Mucosa of stomach (tissue), 1 donor: ENCODE results near the gene VPS37C.
"Not testable (repeated sequence)": the region's sequence is repeated elsewhere in the genome, so short reads cannot be mapped to it uniquely, and the experiment has no call there.

Source experiments
- H3K27me3 ChIP-seq: one replicate; pipeline ENCODE4 v1.7.0; 2013; ENCODE audit warnings: mild to moderate bottlenecking, low read length; ENCODE audit not compliant: control insufficient read depth, insufficient read depth
- H3K36me3 ChIP-seq: one replicate; pipeline ENCODE4 v1.7.0; 2013; ENCODE audit warnings: low read length; ENCODE audit not compliant: control insufficient read depth, insufficient read depth
- H3K4me1 ChIP-seq: one replicate; pipeline ENCODE4 v1.7.0; 2013; ENCODE audit warnings: mild to moderate bottlenecking, low read length; ENCODE audit not compliant: control insufficient read depth, insufficient read depth
- H3K4me3 ChIP-seq: one replicate; pipeline ENCODE4 v1.7.0; 2013; ENCODE audit warnings: low read length
- H3K9ac ChIP-seq: one replicate; pipeline ENCODE4 v1.7.0; 2013; ENCODE audit warnings: mild to moderate bottlenecking, low read length, moderate library complexity
- H3K9me3 ChIP-seq: one replicate; pipeline ENCODE4 v1.7.0; 2013; ENCODE audit warnings: mild to moderate bottlenecking, low read length, moderate library complexity; ENCODE audit not compliant: control insufficient read depth
- donor health status: Pancreatic carcinoma.

Gene VPS37C

GRCh38 chr11:61194169-61194671, 33.0 kb upstream of the VPS37C start:
- Histone ChIP-seq H3K4me3 (no peak overlapping the region), H3K9me3 (no peaks in the 10 kb centered on the region), H3K4me1 (no peaks in the 10 kb centered on the region), H3K9ac (no peak overlapping the region), H3K27me3 (no peaks in the 10 kb centered on the region), H3K36me3 (no peaks in the 10 kb centered on the region)

DNA sequence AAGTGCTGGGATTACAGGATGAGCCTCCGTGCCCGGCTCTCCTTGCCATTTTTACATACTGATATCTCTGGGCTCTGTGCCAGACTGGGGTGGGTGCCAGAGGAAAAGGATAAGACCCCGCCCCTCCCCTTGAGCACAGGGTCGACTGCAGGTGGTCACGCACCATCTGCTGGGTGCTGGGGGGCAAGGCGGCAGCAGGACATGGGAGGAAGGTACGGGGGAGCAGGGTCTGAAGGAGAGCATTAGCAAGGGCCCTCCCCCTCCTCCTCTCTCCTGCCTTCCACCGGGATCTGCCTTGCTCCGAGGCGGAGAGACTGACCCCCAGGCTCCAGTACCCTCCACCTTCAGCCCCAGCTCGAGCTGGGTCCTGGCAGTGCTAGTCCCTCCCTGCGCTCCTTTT, 32.4 kb upstream of the VPS37C start:
- no peaks in the 10 kb centered on the region for H3K36me3 ChIP-seq
- H3K27me3 ChIP-seq: no peaks in the 10 kb centered on the region
- no peaks in the 10 kb centered on the region for H3K4me1 ChIP-seq
- H3K9me3 ChIP-seq: no peaks in the 10 kb centered on the region
- no peak overlapping the region for H3K4me3 ChIP-seq
- no peak overlapping the region for H3K9ac ChIP-seq

DNA sequence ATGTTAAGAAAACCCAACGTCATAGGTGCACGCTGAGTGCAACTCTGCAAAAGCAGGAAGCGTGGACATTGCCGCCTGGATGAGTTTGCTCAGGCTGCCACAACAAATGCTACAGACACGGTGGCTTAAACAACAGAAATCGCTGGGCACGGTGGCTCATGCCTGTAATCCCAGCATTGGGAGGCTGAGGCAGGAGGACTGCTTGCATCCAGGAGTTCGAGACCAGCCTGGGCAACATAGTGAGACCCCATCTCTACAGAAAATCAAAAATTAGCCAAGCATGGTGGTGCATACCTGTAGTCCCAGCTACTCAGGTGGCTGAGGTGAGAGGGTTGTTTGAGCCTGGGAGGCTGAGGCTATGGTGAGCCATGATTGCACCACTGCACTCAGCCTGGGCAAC, 28.7 kb upstream of the VPS37C start:
- H3K4me1 ChIP-seq: no peaks in the 10 kb centered on the region
- H3K27me3 ChIP-seq: no peaks in the 10 kb centered on the region
- H3K36me3 ChIP-seq: no peaks in the 10 kb centered on the region
- no peaks in the 10 kb centered on the region for H3K9me3 ChIP-seq
- H3K9ac ChIP-seq: no peak overlapping the region
- no peak overlapping the region for H3K4me3 ChIP-seq

GRCh38 chr11:61187505-61188130, 26.4 kb upstream of the VPS37C start:
- H3K4me1 ChIP-seq: no peaks in the 10 kb centered on the region

GRCh38 chr11:61186504-61186903, 25.3 kb upstream of the VPS37C start:
- H3K36me3 ChIP-seq: no peaks in the 10 kb centered on the region
- H3K9ac ChIP-seq: no peak overlapping the region
- no peaks in the 10 kb centered on the region for H3K4me1 ChIP-seq
- H3K27me3 ChIP-seq: no peaks in the 10 kb centered on the region
- no peaks in the 10 kb centered on the region for H3K9me3 ChIP-seq
- H3K4me3 ChIP-seq: no peak overlapping the region

More at GRCh38 chr11:61187505-61188130, 26.4 kb upstream of the VPS37C start:
- H3K27me3 ChIP-seq: no peaks in the 10 kb centered on the region
- H3K9me3 ChIP-seq: no peaks in the 10 kb centered on the region
- no peak overlapping the region for H3K9ac ChIP-seq
- no peaks in the 10 kb centered on the region for H3K36me3 ChIP-seq
- H3K4me3 ChIP-seq: no peak overlapping the region

- Histone ChIP-seq H3K36me3 (no peaks in the 10 kb centered on the region), H3K4me1 (no peaks in the 10 kb centered on the region), H3K9me3 (no peaks in the 10 kb centered on the region), H3K4me3 (no peak overlapping the region), H3K27me3 (no peaks in the 10 kb centered on the region), H3K9ac (no peak overlapping the region)
These were observed 22.4 kb upstream of the VPS37C start for GRCh38 chr11:61183645-61184044.

GRCh38 chr11:61181489-61181888, 20.3 kb upstream of the VPS37C start:
- no peaks in the 10 kb centered on the region for H3K27me3 ChIP-seq
- no peaks in the 10 kb centered on the region for H3K36me3 ChIP-seq
- no peaks in the 10 kb centered on the region for H3K4me1 ChIP-seq
- no peak overlapping the region for H3K9ac ChIP-seq
- H3K9me3 ChIP-seq: no peaks in the 10 kb centered on the region
- no peak overlapping the region for H3K4me3 ChIP-seq

DNA sequence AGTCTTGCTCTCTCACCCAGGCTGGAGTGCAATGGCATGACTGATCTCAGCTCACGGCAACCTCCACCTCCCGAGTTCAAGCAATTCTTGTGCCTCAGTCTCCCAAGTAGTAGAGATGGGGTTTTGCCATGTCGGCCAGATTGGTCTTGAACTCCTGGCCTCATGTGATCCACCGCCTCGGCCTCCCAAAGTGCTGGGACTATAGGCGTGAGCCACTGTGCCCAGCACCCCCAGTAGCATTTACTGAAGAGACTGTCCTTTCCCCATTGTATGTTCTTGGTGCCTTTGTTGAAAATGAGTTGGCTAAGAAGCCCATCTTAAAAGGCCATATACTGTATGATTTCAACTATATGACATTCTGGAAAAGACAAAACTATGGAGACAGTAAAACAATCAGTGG, 19.0 kb upstream of the VPS37C start:
- H3K9ac ChIP-seq, H3K27me3 ChIP-seq, H3K4me1 ChIP-seq, H3K36me3 ChIP-seq, H3K4me3 ChIP-seq, H3K9me3 ChIP-seq: not testable (repeated sequence)

- no peaks in the 10 kb centered on the region for H3K36me3 ChIP-seq
- H3K9ac ChIP-seq: no peak overlapping the region
- H3K4me3 ChIP-seq: no peak overlapping the region
- H3K4me1 ChIP-seq: peaks cover 45% of the 10 kb centered on the region
- H3K9me3 ChIP-seq: no peaks in the 10 kb centered on the region
- H3K27me3 ChIP-seq: no peaks in the 10 kb centered on the region
These were observed 15.2 kb upstream of the VPS37C start for GRCh38 chr11:61176446-61176845.

GRCh38 chr11:61174949-61175348, 13.7 kb upstream of the VPS37C start:
- H3K9me3 ChIP-seq: no peaks in the 10 kb centered on the region
- H3K27me3 ChIP-seq: no peaks in the 10 kb centered on the region
- no peak overlapping the region for H3K9ac ChIP-seq
- peaks cover 46% of the 10 kb centered on the region for H3K4me1 ChIP-seq
- H3K36me3 ChIP-seq: no peaks in the 10 kb centered on the region
- H3K4me3 ChIP-seq: no peak overlapping the region

GRCh38 chr11:61174273-61174672, 13.0 kb upstream of the VPS37C start:
- no peak overlapping the region for H3K4me3 ChIP-seq
- no peak overlapping the region for H3K9ac ChIP-seq
- H3K4me1 ChIP-seq: peaks cover 46% of the 10 kb centered on the region
- H3K27me3 ChIP-seq: no peaks in the 10 kb centered on the region
- H3K9me3 ChIP-seq: no peaks in the 10 kb centered on the region
- no peaks in the 10 kb centered on the region for H3K36me3 ChIP-seq

GRCh38 chr11:61173456-61173855, 12.2 kb upstream of the VPS37C start:
- Histone ChIP-seq H3K4me3 (no peak overlapping the region), H3K9ac (no peak overlapping the region), H3K4me1 (peaks cover 49% of the 10 kb centered on the region), H3K36me3 (no peaks in the 10 kb centered on the region), H3K27me3 (no peaks in the 10 kb centered on the region), H3K9me3 (no peaks in the 10 kb centered on the region)

- peaks cover 54% of the 10 kb centered on the region for H3K4me1 ChIP-seq
- no peak overlapping the region for H3K9ac ChIP-seq
- H3K27me3 ChIP-seq: no peaks in the 10 kb centered on the region
- no peaks in the 10 kb centered on the region for H3K9me3 ChIP-seq
- H3K36me3 ChIP-seq: no peaks in the 10 kb centered on the region
- no peak overlapping the region for H3K4me3 ChIP-seq
These were observed 11.7 kb upstream of the VPS37C start for GRCh38 chr11:61172888-61173287.
